GM18873 (cell line): ENCODE measurements around the gene ZNF112.
"Not testable (repeated sequence)": the region's sequence is repeated elsewhere in the genome, so short reads cannot be mapped to it uniquely, and the experiment has no call there.

ENCODE experiments used
- ATAC-seq: cut with Tn5 transposase; IDR thresholded peaks from one replicate; pipeline ENCODE4 v1.9.1; 2021; ENCODE audit warnings: mild to moderate bottlenecking, moderate library complexity, moderate number of reproducible peaks; ENCODE audit not compliant: unreplicated experiment, low FRiP score

ZNF112 gene

DNA sequence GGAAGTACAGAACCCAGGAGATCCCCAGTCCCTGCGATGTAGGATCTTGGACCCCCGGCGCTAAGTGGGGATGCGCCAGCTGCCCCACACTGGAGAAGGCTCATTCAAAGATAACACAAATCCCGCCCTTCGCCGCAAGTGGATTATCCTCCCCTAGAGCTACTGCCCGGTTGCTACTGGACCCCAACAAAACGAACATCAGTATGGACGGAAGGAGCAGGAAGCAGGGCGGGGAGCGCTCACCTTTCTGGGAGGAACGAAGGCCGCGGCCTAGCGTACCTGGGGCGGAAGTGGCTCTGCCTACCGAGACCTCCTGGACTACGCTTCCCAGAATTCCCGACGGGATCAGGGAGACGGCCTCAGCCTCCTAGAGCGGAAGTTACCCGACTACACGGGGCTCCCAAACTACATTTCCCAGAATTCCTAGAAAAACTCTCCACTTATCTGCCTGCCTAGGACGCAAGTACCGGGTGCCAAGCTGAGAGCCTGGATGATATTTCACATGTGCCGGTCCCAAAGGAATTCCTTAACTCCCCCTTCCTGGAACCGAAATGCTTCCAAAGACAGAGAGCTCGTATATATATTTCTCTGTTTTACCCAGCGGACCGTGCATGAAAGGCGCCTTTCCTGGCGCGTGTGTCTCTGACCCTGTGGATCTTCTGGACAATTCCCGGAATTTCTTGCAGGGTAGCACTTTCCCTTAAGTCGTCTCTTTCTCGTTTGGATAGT is at the start of gene ZNF112:
TSS of gene ZNF112 (minus strand) at position 298 of the 729 bp plus-strand sequence. CDS start 16,141 bp downstream, outside the sequence.
- no peak for ATAC-seq

- ATAC-seq: no peak
Observed at GRCh38 chr19:44401139-44402115, 44.9 kb upstream of the ZNF112 start, which contains the start of gene ZNF285. Gene ZNF285, minus strand, starts transcription at chr19:44401608. Its CDS starts 4,395 bp downstream, at chr19:44397213.

DNA sequence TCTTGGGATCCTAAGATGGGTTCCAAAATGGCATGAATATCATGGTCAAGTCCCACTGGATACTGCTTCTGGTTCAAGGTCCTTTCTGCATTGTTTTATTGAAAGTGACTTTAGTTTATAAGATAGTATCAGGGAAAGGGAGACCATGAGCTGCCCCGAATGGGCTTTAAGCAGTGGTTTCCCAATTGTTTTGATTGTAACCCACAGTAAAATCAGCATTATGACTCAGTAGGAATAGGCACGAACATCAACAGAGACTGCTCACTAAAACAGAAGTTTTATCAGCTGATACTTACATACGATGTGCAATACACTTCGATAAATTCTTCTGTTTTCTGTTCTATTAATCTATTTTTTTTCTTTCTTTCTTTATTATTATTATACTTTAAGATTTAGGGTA is 32.8 kb upstream of the ZNF112 start:
- ATAC-seq: not testable (repeated sequence)

DNA sequence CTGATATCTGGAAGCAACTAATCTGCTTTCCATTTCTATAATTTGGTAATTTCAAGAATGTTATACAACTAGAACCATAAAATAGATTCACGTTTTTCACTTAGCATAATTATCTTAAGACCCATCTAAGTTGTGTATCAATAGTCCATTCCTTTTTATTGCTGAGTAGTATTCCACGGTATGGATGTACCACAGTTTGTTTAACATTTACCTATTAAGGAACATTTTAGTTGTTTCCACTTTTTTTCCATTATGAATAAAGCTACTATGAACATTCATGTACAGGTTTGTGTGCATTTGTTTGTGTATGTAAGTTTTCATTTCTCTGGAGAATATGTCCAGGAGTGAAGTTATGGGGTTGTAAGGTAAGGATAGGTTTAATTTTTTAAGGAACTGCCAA is 18.3 kb upstream of the ZNF112 start:
- ATAC-seq: no peak

DNA sequence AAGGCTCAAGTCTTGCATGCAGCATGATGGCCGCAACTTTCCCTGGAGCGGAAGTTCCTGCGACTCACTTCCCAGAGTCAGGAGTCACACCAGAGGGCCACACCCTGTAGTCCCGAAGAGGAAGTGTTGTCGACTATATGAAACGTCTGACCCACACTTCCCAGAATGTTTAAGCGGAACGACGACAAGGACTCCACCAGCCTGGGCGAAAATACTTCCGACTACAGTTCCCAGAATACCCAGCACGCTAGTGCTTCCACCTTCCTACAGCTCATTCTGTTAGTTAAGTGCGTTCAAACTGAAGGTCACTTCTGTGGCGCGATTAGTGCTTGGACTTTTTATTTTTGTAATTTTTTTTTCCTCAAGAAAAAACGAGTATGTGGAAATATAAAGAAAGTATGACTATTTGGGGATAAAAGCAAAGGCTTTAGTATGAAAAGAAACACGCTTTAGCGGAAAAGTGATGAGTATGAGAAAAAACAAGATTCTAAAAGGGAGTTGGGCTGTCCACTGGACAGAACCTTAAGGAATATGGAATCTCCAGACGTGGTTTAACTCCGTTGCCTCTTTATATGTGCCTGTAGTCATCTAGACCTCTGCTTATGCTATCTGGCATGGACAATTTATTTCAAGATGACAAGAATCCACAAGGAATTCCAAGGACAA is 15.5 kb upstream of the ZNF112 start:
- no peak for ATAC-seq

GRCh38 chr19:44367024-44367423 is 10.5 kb upstream of the ZNF112 start:
- no peak for ATAC-seq

DNA sequence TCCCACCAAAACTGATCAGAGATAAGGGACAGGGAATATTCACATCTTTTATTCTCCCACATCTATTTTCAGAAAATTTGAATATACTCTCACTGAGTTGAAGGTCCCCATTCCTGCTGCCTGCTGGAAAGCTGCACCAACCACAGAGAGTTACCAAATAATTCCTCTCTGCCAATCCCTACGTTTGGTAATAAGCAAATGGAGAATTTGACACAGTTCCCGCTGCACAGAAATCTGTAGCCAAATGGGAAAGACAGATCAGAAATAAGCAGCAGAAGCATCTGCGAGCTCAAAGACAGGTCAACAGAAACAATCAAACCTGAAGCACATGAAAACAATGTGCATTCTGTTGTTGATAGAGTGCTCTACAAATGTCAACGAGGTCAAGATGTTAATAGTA is 9.9 kb downstream of the ZNF112 start:
- no peak for ATAC-seq

- no peak for ATAC-seq
Observed at GRCh38 chr19:44345959-44346358, 10.5 kb downstream of the ZNF112 start.

DNA sequence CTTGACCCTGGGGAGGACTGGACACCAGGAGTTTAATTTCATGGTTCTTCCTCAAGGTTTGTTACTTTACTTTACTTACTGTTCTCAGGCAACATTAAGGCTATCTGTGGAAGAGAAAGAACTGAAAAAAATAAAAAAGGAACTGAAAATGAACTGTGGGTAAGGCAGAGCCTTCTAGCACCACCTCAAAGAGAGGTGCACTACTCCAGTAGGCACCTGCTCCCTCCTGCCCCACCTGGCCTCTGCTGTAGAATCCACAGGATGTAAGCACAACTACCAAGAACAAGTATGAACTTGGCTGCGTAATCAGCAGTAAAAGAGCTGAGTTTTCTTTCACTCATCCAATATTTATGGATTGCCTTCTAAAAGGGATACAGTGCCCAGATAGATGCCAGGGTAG is 12.2 kb downstream of the ZNF112 start:
- ATAC-seq: no peak

DNA sequence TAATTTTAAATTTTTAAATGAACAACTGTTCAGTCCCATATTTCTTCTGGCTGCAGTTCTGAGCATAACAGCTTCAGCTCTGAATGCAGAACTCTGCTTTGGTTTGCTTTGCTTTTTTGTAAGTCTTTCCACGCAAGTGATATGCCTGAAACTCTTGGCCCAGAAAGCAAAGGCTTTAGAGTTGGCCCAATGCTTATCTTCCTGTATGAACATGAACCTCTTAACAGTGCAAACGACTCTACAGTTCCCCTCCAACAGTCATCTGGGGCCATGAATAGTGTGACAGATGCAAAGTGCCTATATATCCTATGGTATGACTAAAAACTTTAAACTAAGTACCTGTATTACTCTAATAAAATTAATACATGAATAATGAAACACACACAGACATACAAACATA is 14.7 kb downstream of the ZNF112 start:
- no peak for ATAC-seq

DNA sequence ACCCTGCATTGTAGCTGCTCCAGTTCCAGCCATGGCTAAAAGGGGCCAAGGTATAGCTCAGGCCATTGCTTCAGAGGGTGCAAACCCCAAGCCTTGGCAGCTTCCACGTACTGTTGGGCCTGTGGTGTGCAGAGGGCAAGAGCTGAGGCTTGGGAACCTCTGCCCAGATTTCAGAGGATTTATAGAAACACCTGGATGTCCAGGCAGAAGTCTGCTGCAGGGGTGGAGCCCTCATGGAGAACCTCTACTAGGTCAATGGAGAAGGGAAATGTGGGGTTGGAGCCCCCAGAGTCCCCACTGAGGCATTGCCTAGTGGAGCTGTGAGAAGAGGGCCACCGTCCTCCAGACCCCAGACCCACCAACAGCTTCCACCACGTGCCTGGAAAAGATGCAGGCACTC is 21.8 kb downstream of the ZNF112 start:
- not testable (repeated sequence) for ATAC-seq

DNA sequence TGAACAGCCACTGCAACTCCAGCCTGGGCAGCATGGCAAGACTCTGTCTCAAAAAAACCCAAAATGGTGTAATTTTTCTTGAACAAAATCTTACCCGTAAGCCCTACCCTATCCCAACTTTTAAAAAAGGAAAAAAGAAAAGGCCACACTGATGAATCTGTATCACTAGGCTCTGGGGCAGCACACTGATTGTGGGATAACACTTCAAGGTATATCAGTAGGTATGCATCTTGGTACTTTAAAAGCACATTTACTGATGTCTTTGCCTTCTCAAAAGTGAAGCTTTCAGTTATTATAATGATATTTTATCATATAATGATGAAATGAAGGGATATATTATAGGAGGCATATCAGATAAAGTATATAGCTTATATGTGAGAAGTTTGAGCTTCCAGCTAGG is 24.3 kb downstream of the ZNF112 start:
- ATAC-seq: no peak

DNA sequence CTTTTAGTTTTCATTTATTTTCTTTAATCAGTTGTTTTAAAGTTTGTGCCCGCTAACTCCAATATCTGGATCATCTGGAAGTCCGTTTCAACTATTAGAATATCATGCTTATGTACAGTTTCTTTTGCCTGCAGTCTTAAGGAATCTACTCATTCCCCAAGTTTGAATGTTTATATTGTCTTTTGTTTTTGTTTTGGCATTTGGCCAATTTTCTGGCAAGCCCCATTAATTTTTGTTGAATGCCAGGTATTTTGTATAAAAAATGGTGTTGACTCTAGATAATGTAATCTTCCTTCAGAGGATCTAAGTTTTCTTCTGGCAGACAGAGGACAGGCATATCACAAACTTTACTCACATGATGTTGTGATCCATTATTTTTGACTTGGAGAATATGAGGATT is 40.6 kb downstream of the ZNF112 start:
- ATAC-seq: no peak

DNA sequence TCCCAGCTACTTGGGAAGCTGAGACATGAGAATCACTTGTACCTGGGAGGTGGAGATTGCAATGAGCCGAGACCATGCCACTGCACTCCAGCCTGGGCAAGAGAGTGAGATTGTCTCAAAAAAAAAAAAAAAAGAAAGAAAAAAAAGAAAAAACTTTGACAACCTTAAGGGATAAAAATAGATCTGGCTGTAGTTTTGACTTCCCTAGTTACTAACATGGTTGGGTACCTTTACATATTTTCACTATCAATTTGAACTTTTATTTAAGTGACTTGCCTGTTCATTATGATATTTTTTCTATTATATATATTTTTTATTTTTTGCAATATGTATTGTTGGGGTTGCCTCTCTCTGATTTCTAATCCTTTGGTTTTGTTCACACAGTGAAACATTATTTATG is 43.2 kb downstream of the ZNF112 start:
- ATAC-seq: no peak

GRCh38 chr19:44308011-44308410 is 48.5 kb downstream of the ZNF112 start:
- ATAC-seq: no peak

DNA sequence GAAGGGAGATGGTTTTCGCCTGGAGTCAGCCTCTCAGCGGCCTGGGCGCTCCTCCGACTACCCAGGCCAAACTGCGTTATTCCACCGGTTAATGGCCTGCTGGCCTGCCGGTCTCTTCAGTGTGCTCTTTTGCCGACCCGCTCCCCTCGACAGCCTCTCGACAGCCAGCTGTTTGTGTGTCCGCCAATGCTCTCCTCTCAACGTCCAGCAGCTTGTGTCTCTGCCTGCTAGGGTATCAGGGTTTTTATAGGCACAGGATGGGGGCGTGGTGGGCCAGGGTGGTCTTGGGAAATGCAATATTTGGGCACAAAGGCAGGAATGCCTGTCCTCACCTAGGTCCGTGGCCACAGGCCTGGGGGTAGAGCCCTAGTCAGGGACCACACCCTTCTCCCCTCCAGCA is 50.2 kb downstream of the ZNF112 start:
- ATAC-seq: no peak

- no peak for ATAC-seq
Observed at GRCh38 chr19:44305457-44305856, 51.0 kb downstream of the ZNF112 start.

DNA sequence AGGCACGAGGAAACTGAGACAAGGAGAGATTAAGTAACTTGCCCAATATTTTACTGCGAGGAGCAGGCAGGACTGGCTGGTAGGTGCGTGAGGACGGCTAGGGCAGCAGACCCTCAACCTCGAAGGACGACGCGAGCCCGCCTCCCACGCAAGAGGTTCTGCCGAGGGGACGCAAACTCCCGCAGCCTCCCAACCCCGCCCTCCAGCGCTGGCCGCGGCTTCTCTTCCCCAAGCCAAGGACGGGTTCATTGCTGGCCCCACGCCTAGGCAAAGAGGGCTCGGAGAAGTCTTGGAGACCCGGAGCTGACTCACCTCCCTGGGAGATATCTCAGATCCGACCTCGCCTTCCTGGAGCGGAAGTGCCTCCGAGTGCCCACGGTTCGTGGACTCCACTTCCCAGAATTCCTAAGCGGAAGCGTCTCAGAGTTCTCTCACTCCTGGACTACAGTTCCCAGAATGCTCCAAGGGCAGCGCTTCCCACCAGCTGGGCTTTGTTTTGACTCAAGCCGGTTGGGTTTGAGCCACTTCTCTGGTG is 51.8 kb downstream of the ZNF112 start, which contains the start of gene ZNF235:
TSS of gene ZNF235 (minus strand) at position 367 of the 535 bp plus-strand sequence. CDS start 1,621 bp downstream, outside the sequence.
- peak; percentile 82 for ATAC-seq

DNA sequence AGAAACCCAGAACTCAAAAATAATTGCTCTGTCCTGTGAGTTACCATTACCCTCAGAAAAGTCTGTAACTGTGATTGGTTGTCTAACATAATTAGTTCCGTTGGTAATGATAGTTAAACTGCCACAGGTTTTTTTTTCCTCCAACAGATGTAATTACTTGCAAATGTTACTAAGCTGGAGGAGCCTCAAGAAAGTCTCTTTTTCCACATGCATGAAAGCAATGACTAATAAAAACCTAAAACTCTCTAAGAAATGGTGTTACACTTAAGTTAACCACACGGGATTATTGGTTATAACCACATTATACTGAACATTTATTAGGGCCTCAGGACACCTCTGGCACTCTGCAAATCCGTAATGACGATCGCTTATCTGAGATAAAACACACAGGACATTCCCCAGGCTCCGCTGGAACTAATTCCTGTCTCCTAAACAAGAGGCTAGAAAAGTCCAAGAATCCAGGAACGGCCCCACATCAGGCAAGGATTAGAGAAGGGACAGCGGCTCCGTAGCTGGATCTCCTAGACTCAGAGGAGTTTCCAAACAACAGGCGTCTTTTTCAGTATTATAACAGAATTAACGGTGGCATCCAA is 52.4 kb downstream of the ZNF112 start:
- no peak for ATAC-seq

DNA sequence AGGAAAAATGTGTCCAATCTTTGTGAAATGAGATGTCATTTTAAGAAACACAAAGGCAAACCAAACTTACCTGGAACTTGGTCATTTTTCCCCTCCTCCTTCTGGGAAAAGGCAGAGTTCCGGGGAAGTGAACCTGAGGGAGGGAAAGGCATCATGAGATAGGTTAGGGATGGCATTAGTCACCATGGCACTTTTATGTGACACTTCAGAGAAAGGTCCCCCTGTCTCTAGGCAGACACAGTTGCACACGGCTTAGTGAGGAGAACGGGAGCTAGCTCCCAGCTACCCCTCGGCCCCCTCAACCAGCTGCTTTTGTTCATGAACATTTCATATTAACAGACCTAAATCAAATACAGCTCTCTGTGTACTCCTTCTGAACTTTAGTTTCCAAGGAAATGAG is 53.2 kb downstream of the ZNF112 start:
- ATAC-seq: no peak
